ENCODE data around the gene WNT10A. TPM values are rescaled to one million over a fixed set of nuclear protein-coding genes. Genes with fewer than 3 reads are reported as not detected.

The WNT10A gene
- total and polyA plus RNA-seq, 2 donors from 2014 or later: 1.1 to 10.2 TPM

DNA sequence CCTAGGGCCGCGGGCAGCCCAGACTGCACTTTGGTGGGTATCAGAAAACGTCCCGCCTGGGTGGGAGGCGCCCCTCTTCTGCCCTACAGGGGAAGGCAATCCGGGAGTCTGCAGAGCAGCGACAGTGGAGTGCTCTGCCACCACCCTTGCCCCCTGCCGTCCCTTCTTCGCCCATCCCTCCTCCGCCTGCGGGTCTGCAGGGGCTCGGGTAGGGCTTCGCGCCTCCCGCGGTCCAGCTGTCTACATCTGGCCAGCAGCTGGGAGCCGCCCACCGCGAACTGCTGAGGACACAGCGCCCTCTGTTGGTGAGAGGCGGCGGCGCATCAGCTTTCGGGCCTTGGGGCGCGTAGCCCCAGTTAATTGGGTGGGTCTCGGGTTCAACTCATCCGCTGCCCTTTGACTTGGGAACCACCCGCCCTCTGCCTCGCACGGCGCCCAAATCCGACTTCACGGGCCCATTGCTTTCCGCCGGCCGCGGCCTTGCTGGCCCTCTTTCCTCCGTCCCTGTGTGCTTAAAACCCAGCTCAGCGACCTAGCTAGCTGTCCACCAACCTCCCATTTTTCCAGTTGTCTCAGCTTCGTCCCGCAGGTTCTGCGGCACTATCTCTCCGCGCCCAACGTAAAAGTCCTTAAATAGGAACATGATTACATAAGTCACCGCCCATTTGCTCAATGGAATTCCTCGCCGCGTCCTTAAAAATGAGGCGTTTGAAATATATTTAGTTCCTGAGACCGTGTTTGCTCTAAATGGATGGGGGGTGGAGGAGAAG, 17.6 kb downstream of the WNT10A start:
- DNase-seq: peak; percentile 71 to 89 (median 80)
- Histone ChIP-seq H3K4me1 (ENCODE audit: control insufficient read depth in 2 of 3, insufficient read depth in 2 of 3, low read depth in 1 of 3, low read length in 3 of 3) (peaks cover 0 to 6% (median 0%) of the 10 kb centered on the region in 3 donors), H3K27me3 (ENCODE audit: control insufficient read depth, insufficient read depth, low read length) (peaks cover 34% of the 10 kb centered on the region), H3K4me3 (ENCODE audit: low read length in 3 of 3) (no peak overlapping the region), H3K27ac (ENCODE audit: low read depth in 2 of 2, low read length in 2 of 2) (no peak overlapping the region), H3K36me3 (ENCODE audit: control insufficient read depth in 2 of 3, insufficient read depth in 3 of 3, low read length in 3 of 3) (no peaks in the 10 kb centered on the region), H3K9ac (ENCODE audit: low read length in 3 of 3) (no peak overlapping the region), H3K9me3 (ENCODE audit: control insufficient read depth in 2 of 3, insufficient read depth in 1 of 3, low read length in 3 of 3) (no peaks in the 10 kb centered on the region)
- intact Hi-C loops (cut with DNase I): no loop called here
- no peak for FAIRE-seq
- TF ChIP-seq, protein P1, sequence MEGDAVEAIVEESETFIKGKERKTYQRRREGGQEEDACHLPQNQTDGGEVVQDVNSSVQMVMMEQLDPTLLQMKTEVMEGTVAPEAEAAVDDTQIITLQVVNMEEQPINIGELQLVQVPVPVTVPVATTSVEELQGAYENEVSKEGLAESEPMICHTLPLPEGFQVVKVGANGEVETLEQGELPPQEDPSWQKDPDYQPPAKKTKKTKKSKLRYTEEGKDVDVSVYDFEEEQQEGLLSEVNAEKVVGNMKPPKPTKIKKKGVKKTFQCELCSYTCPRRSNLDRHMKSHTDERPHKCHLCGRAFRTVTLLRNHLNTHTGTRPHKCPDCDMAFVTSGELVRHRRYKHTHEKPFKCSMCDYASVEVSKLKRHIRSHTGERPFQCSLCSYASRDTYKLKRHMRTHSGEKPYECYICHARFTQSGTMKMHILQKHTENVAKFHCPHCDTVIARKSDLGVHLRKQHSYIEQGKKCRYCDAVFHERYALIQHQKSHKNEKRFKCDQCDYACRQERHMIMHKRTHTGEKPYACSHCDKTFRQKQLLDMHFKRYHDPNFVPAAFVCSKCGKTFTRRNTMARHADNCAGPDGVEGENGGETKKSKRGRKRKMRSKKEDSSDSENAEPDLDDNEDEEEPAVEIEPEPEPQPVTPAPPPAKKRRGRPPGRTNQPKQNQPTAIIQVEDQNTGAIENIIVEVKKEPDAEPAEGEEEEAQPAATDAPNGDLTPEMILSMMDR (IDR thresholded peaks at IDR 0.05; ENCODE audit: borderline replicate concordance, extremely low read depth, insufficient read depth): peak; percentile 93

DNA sequence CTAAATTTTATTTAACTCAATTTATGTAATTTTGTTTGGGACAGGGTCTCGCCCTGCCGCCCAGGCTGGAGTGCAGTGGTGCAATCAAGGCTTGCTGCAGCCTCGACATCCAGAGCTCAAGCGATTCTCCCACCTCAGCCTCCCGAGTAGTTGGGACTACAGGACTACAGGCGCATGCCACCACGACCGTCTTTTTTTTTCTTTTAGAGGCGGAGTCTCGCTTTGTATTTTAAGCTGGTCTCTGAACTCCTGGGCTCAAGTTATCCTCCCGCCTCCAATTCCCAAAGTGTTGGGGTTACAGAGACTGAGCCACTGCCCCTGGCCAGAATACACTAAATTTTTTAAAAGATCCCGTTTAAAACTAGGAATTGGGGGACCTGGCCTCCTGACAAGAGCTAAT, 18.5 kb downstream of the WNT10A start:
- peaks cover 29% of the 10 kb centered on the region for H3K27me3 ChIP-seq (ENCODE audit: control insufficient read depth, insufficient read depth, low read length)
- no peak for FAIRE-seq
- intact Hi-C loops (cut with DNase I): no loop called here

DNA sequence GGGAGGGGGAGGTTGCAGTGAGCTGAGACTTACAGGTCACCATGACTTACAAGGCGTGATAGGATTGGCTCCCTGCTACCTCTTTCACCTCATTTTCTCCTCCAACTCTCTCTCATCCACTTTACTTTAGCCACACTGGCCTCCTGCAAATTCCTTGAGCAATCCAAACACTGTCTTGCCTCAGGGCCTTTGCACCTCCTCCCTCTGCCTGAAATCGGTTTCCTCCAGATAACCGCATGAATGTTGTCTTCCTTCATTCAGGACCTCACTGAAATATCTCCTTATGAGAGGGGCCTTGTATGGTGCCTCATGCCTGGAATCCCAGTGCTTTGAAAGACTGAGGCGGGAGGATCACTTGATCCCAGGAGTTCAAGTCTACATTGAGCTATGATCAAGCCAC, 21.8 kb downstream of the WNT10A start:
- H3K27ac ChIP-seq (ENCODE audit: low read depth in 2 of 2, low read length in 2 of 2): no peak overlapping the region
- H3K4me1 ChIP-seq (ENCODE audit: control insufficient read depth in 2 of 3, insufficient read depth in 2 of 3, low read depth in 1 of 3, low read length in 3 of 3): no peaks in the 10 kb centered on the region
- H3K9me3 ChIP-seq (ENCODE audit: control insufficient read depth in 2 of 3, insufficient read depth in 1 of 3, low read length in 3 of 3): no peaks in the 10 kb centered on the region
- no peak for DNase-seq
- intact Hi-C loops (cut with DNase I): no loop called here
- no peak for FAIRE-seq
- H3K36me3 ChIP-seq (ENCODE audit: control insufficient read depth in 2 of 3, insufficient read depth in 3 of 3, low read length in 3 of 3): no peaks in the 10 kb centered on the region
- TF ChIP-seq, protein P1 (IDR thresholded peaks at IDR 0.05; ENCODE audit: borderline replicate concordance, extremely low read depth, insufficient read depth): no peak
- peaks cover 21% of the 10 kb centered on the region for H3K27me3 ChIP-seq (ENCODE audit: control insufficient read depth, insufficient read depth, low read length)
- H3K4me3 ChIP-seq (ENCODE audit: low read length in 3 of 3): no peak overlapping the region
- H3K9ac ChIP-seq (ENCODE audit: low read length in 3 of 3): no peak overlapping the region

More for the DNA sequence above, 18.5 kb downstream of the WNT10A start:
- no peak overlapping the region for H3K9ac ChIP-seq (ENCODE audit: low read length in 3 of 3)
- H3K9me3 ChIP-seq (ENCODE audit: control insufficient read depth in 2 of 3, insufficient read depth in 1 of 3, low read length in 3 of 3): no peaks in the 10 kb centered on the region
- no peak overlapping the region for H3K4me3 ChIP-seq (ENCODE audit: low read length in 3 of 3)
- peak in 1 of 5 donors; percentile 36 for DNase-seq
- TF ChIP-seq, protein P1 (IDR thresholded peaks at IDR 0.05; ENCODE audit: borderline replicate concordance, extremely low read depth, insufficient read depth): no peak
- H3K36me3 ChIP-seq (ENCODE audit: control insufficient read depth in 2 of 3, insufficient read depth in 3 of 3, low read length in 3 of 3): no peaks in the 10 kb centered on the region
- peaks cover 0 to 6% (median 0%) of the 10 kb centered on the region in 3 donors for H3K4me1 ChIP-seq (ENCODE audit: control insufficient read depth in 2 of 3, insufficient read depth in 2 of 3, low read depth in 1 of 3, low read length in 3 of 3)
- H3K27ac ChIP-seq (ENCODE audit: low read depth in 2 of 2, low read length in 2 of 2): no peak overlapping the region
